AG04450 (cell line): ENCODE data around the gene NME2. TPM values are rescaled to one million over a fixed set of nuclear protein-coding genes. Genes with fewer than 3 reads are reported as not detected.

Experiments used
- CTCF ChIA-PET: fragments of 300-600, 350-600 bp; formaldehyde crosslinking; extraction: SDS; loops from one replicate; lab custom pipeline; 2022; ENCODE audit warnings: antibody characterized with exemption, inconsistent platforms; lab: Charles Lee
- POLR2A ChIA-PET: fragments of 350-600 bp; formaldehyde crosslinking; extraction: SDS; loops from one replicate; lab custom pipeline; 2021; ENCODE audit warnings: antibody characterized with exemption, inconsistent platforms; lab: Yijun Ruan, JAX
- DNase-seq: peaks from one replicate; pipeline ENCODE4 v3.0.0-alpha.2; 2011; ENCODE audit warnings: low read depth, low spot score
- H3K27ac ChIP-seq: one replicate; pipeline ENCODE4 v1.5.1; 2012; ENCODE audit warnings: low read depth, low read length, control low read depth
- H3K27me3 ChIP-seq: one replicate; pipeline ENCODE4 v1.6.0; 2012; ENCODE audit warnings: low read length; ENCODE audit not compliant: control insufficient read depth, insufficient read depth
- H3K4me3 ChIP-seq: 2 replicates; pipeline ENCODE4 v1.5.1; 2011; ENCODE audit warnings: mild to moderate bottlenecking, low read depth, low read length, control low read depth
- H3K9me3 ChIP-seq: 2 replicates; pipeline ENCODE4 v1.5.1; 2012; ENCODE audit warnings: low read length; ENCODE audit not compliant: control insufficient read depth, insufficient read depth
- polyA plus RNA-seq: library from polyadenylated mRNA; depleted of rRNA; stranded (reverse); fragments of >200 nt; gene quantifications from 2 replicates; pipeline ENCODE4 v1.2.3, GENCODE V29; 2011; rRNA removed
- TF ChIP-seq, protein P1 (sequence below): IDR thresholded peaks from 2 replicates; pipeline ENCODE4 v1.5.1; 2011; ENCODE audit warnings: low read depth, low read length, control low read depth, inconsistent platforms

The NME2 gene
- polyA plus RNA-seq, 1 experiment: 823 TPM

GRCh38 chr17:51217946-51218345 is 51.7 kb downstream of the NME2 start:
- no peak overlapping the region for H3K27ac ChIP-seq
- no peaks in the 10 kb centered on the region for H3K27me3 ChIP-seq
- TF ChIP-seq, protein P1, sequence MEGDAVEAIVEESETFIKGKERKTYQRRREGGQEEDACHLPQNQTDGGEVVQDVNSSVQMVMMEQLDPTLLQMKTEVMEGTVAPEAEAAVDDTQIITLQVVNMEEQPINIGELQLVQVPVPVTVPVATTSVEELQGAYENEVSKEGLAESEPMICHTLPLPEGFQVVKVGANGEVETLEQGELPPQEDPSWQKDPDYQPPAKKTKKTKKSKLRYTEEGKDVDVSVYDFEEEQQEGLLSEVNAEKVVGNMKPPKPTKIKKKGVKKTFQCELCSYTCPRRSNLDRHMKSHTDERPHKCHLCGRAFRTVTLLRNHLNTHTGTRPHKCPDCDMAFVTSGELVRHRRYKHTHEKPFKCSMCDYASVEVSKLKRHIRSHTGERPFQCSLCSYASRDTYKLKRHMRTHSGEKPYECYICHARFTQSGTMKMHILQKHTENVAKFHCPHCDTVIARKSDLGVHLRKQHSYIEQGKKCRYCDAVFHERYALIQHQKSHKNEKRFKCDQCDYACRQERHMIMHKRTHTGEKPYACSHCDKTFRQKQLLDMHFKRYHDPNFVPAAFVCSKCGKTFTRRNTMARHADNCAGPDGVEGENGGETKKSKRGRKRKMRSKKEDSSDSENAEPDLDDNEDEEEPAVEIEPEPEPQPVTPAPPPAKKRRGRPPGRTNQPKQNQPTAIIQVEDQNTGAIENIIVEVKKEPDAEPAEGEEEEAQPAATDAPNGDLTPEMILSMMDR: no peak
- no peaks in the 10 kb centered on the region for H3K9me3 ChIP-seq
- POLR2A ChIA-PET: no interaction called here
- no peak for DNase-seq
- H3K4me3 ChIP-seq: no peak overlapping the region
- CTCF ChIA-PET: interaction anchor here (0.7 kb wide), 1 partner anchor 268 kb away, joined by 4 read pairs; no protein-coding TSS in a partner anchor

- CTCF ChIA-PET: no interaction called here
- TF ChIP-seq, protein P1: no peak
- no peak for DNase-seq
- no peaks in the 10 kb centered on the region for H3K27me3 ChIP-seq
- no peaks in the 10 kb centered on the region for H3K9me3 ChIP-seq
- H3K4me3 ChIP-seq: no peak overlapping the region
- H3K27ac ChIP-seq: no peak overlapping the region
- POLR2A ChIA-PET: no interaction called here
Observed at GRCh38 chr17:51221322-51221721, 55.1 kb downstream of the NME2 start.

Other genes starting within 250 kb of the NME2 start
- 31.4 and 42.1 TPM in 2 replicates for gene SPAG9, start 45.5 kb upstream of the NME2 start, polyA plus RNA-seq
- 271 and 350 TPM in 2 replicates for gene NME1, start 12.9 kb upstream of the NME2 start, polyA plus RNA-seq
- 6.4 and 10.2 TPM in 2 replicates for gene MBTD1, start 93.6 kb downstream of the NME2 start, polyA plus RNA-seq
- 20.3 and 30.6 TPM in 2 replicates for gene UTP18, start 94.1 kb downstream of the NME2 start, polyA plus RNA-seq